IMR-90 (cell line): Measurements from ENCODE around the gene PYGB. TPM values are rescaled to one million over a fixed set of nuclear protein-coding genes. Genes with fewer than 3 reads are reported as not detected.

Experiments
- ATAC-seq: fragments of 200-7000 bp; cut with Tn5 transposase; 2 replicates; pipeline ENCODE4 v1.9.1; 2020; ENCODE audit warnings: low read depth, mild to moderate bottlenecking, moderate library complexity
- BruUV-seq: library from RNA; stranded (reverse); fragments of 400-500 nt; replicated peaks from 2 replicates; lab custom pipeline; 2021; lab: Mats Ljungman, UMichigan
- CTCF ChIA-PET: fragments of 300-600 bp; formaldehyde crosslinking; extraction: SDS; loops from one replicate; lab custom pipeline; 2021; ENCODE audit warnings: antibody characterized with exemption; lab: Yijun Ruan, JAX
- POLR2A ChIA-PET: fragments of 300-600 bp; sonication (Branson Sonifier 250); formaldehyde crosslinking; loops from one replicate; lab custom pipeline; 2022; ENCODE audit warnings: antibody characterized with exemption; ENCODE audit not compliant: unreplicated experiment; lab: Charles Lee
- DNase-seq: peaks from one replicate; pipeline ENCODE4 v3.0.0; 2013
- H2AFZ ChIP-seq: replicated peaks from 2 replicates; pipeline ENCODE3; 2013; ENCODE audit warnings: low read length, mild to moderate bottlenecking; ENCODE audit not compliant: poor library complexity
- H2AK5ac ChIP-seq: 2 replicates; pipeline ENCODE4 v1.6.1; 2013; ENCODE audit warnings: low read depth, low read length, inconsistent platforms
- H2AK9ac ChIP-seq: replicated peaks from 2 replicates; pipeline ENCODE3; 2013; ENCODE audit warnings: mild to moderate bottlenecking, low read depth, low read length, moderate library complexity; ENCODE audit not compliant: poor library complexity
- H2BK120ac ChIP-seq: 2 replicates; pipeline ENCODE4 v1.6.1; 2013; ENCODE audit warnings: low read depth, low read length, inconsistent platforms
- H2BK15ac ChIP-seq: 3 replicates; pipeline ENCODE4 v1.6.1; 2013; ENCODE audit warnings: low read depth, low read length, inconsistent platforms
- H2BK20ac ChIP-seq: 2 replicates; pipeline ENCODE4 v1.6.1; 2013; ENCODE audit warnings: low read depth, mild to moderate bottlenecking, inconsistent platforms, low read length, moderate library complexity
- H2BK5ac ChIP-seq: 2 replicates; pipeline ENCODE4 v1.6.1; 2013; ENCODE audit warnings: mild to moderate bottlenecking, low read depth, low read length, inconsistent platforms; ENCODE audit not compliant: poor library complexity, severe bottlenecking
- H3K14ac ChIP-seq: replicated peaks from 2 replicates; pipeline ENCODE4 v1.6.1; 2013; ENCODE audit warnings: low read depth, low read length, inconsistent platforms
- H3K18ac ChIP-seq: 2 replicates; pipeline ENCODE4 v1.6.1; 2013; ENCODE audit warnings: low read depth, low read length, control low read depth
- H3K23ac ChIP-seq: 2 replicates; pipeline ENCODE4 v1.6.1; 2013; ENCODE audit warnings: low read depth, low read length, inconsistent platforms
- H3K27ac ChIP-seq: 2 replicates; pipeline ENCODE4 v1.5.1; 2013; ENCODE audit warnings: mild to moderate bottlenecking, control low read depth, low read length; ENCODE audit not compliant: insufficient read depth
- H3K27me3 ChIP-seq: 2 replicates; pipeline ENCODE4 v1.6.1; 2013; ENCODE audit warnings: low read length; ENCODE audit not compliant: control insufficient read depth, insufficient read depth
- H3K36me3 ChIP-seq: 2 replicates; pipeline ENCODE4 v1.6.1; 2013; ENCODE audit warnings: low read length, mixed read lengths; ENCODE audit not compliant: control insufficient read depth, insufficient read depth
- H3K4ac ChIP-seq: 2 replicates; pipeline ENCODE4 v1.6.1; 2013; ENCODE audit warnings: low read depth, low read length, inconsistent platforms
- H3K4me1 ChIP-seq: 2 replicates; pipeline ENCODE4 v1.6.1; 2013; ENCODE audit warnings: low read length, mixed read lengths; ENCODE audit not compliant: control insufficient read depth, insufficient read depth
- H3K4me2 ChIP-seq: 2 replicates; pipeline ENCODE4 v1.6.1; 2013; ENCODE audit warnings: low read depth, mild to moderate bottlenecking, control low read depth, low read length, moderate library complexity
- H3K4me3 ChIP-seq: 2 replicates; pipeline ENCODE4 v1.5.1; 2013; ENCODE audit warnings: low read depth, mild to moderate bottlenecking, control low read depth, low read length, moderate library complexity; ENCODE audit not compliant: insufficient read depth
- H3K56ac ChIP-seq: 2 replicates; pipeline ENCODE4 v1.6.1; 2013; ENCODE audit warnings: low read length, inconsistent platforms; ENCODE audit not compliant: insufficient read depth; ENCODE audit errors: extremely low read depth
- H3K79me1 ChIP-seq, 2 experiments: 2 replicates each; pipeline ENCODE4 v1.6.1; 2013; ENCODE audit warnings: low read length in 2 of 2, inconsistent platforms in 1 of 2, low read depth in 1 of 2
- H3K9ac ChIP-seq: 2 replicates; pipeline ENCODE4 v1.6.1; 2013; ENCODE audit warnings: low read depth, low read length, control low read depth
- H3K9me1 ChIP-seq: 2 replicates; pipeline ENCODE4 v1.6.1; 2013; ENCODE audit warnings: low read length, inconsistent platforms; ENCODE audit not compliant: insufficient read depth
- H3K9me3 ChIP-seq: 2 replicates; pipeline ENCODE4 v1.6.1; 2013; ENCODE audit warnings: low read length; ENCODE audit not compliant: control insufficient read depth, insufficient read depth
- H4K20me1 ChIP-seq: 2 replicates; pipeline ENCODE4 v1.6.1; 2013; ENCODE audit warnings: low read length, inconsistent platforms; ENCODE audit not compliant: insufficient read depth
- H4K5ac ChIP-seq: 2 replicates; pipeline ENCODE4 v1.6.1; 2013; ENCODE audit warnings: mild to moderate bottlenecking, low read depth, low read length, control low read depth
- H4K8ac ChIP-seq, 2 experiments: 2 replicates each; pipeline ENCODE4 v1.6.1; 2013; ENCODE audit warnings: low read depth in 2 of 2, low read length in 2 of 2, control low read depth in 1 of 2, inconsistent platforms in 1 of 2
- H4K91ac ChIP-seq: 2 replicates; pipeline ENCODE4 v1.6.1; 2013; ENCODE audit warnings: low read depth, low read length, inconsistent platforms; ENCODE audit not compliant: insufficient read depth
- BHLHE40 ChIP-seq: fragments of 150-350 bp; IDR thresholded peaks from 2 replicates; pipeline ENCODE4 v1.6.1; 2016; ENCODE audit warnings: mild to moderate bottlenecking, low read depth, low read length
- CHD1 ChIP-seq: IDR thresholded peaks from 2 replicates; pipeline ENCODE4 v1.6.1; 2012; ENCODE audit warnings: low read depth, low read length, improper control_type of control experiment
- MAFK ChIP-seq: IDR thresholded peaks from 2 replicates; pipeline ENCODE4 v1.6.1; 2012; ENCODE audit warnings: low read depth, low read length, improper control_type of control experiment
- MAZ ChIP-seq: IDR thresholded peaks from 2 replicates; pipeline ENCODE4 v1.6.1; 2012; ENCODE audit warnings: low read depth, mild to moderate bottlenecking, low read length, improper control_type of control experiment, moderate library complexity, borderline replicate concordance
- POLR2A ChIP-seq: IDR thresholded peaks from 2 replicates; pipeline ENCODE4 v1.6.1; 2012; ENCODE audit warnings: mild to moderate bottlenecking, low read depth, low read length
- WGBS, 2 experiments: methylation state at CpG; one replicate each; pipeline versions ENCODE4 v1.1.5 to v1.1.7; 2013; ENCODE audit warnings: missing lambda C conversion rate in 2 of 2; ENCODE audit not compliant: insufficient read length in 1 of 2; ENCODE audit errors: extremely low coverage in 2 of 2; 5-methylcytosine and 5-hydroxymethylcytosine counted together
- dilution Hi-C: fragments of 300-500 bp; cut with HindIII; formaldehyde crosslinking; loops from one replicate; pipeline ENCODE4 v1.14.3; 2018; ENCODE audit warnings: low sequenced_read_pairs; ENCODE audit not compliant: unreplicated experiment
- in situ Hi-C: fragments of 300-500 bp; cut with MboI; formaldehyde crosslinking; loops from 3 replicates; pipeline ENCODE4 v1.14.3; 2019; ENCODE audit warnings: low sequenced_read_pairs, inconsistent platforms, mixed read lengths
- intact Hi-C: fragments of 100-400 bp; cut with micrococcal nuclease; formaldehyde crosslinking; loops from 2 replicates; pipeline ENCODE4 v1.10.0; 2022
- polyA plus RNA-seq, 3 experiments: library from polyadenylated mRNA; depleted of rRNA; stranded (reverse); fragments of >200 nt; gene quantifications; 2 replicates each; pipeline ENCODE4 v1.2.3, GENCODE V29; 2012; ENCODE audit warnings: low replicate concordance in 1 of 3
- total RNA-seq: library from RNA; depleted of rRNA; stranded (reverse); fragments of >200 nt; gene quantifications from 2 replicates; pipeline ENCODE4 v1.2.3, GENCODE V29; 2012
- TF ChIP-seq, protein P1 (sequence below): conservative IDR thresholded peaks from 2 replicates; pipeline ENCODE4 v1.5.1; 2012; ENCODE audit warnings: mild to moderate bottlenecking, low read depth, low read length, improper control_type of control experiment
- TF ChIP-seq, protein P2 (sequence below): fragments of 150-350 bp; IDR thresholded peaks from 2 replicates; pipeline ENCODE4 v1.6.1; 2016; ENCODE audit warnings: low read depth, mild to moderate bottlenecking, low read length, moderate library complexity, borderline replicate concordance

PYGB gene
- total and polyA plus RNA-seq, 2 of the 4 experiments (the other 2 are of a cell fraction) = 72.4 to 83.1 TPM

DNA sequence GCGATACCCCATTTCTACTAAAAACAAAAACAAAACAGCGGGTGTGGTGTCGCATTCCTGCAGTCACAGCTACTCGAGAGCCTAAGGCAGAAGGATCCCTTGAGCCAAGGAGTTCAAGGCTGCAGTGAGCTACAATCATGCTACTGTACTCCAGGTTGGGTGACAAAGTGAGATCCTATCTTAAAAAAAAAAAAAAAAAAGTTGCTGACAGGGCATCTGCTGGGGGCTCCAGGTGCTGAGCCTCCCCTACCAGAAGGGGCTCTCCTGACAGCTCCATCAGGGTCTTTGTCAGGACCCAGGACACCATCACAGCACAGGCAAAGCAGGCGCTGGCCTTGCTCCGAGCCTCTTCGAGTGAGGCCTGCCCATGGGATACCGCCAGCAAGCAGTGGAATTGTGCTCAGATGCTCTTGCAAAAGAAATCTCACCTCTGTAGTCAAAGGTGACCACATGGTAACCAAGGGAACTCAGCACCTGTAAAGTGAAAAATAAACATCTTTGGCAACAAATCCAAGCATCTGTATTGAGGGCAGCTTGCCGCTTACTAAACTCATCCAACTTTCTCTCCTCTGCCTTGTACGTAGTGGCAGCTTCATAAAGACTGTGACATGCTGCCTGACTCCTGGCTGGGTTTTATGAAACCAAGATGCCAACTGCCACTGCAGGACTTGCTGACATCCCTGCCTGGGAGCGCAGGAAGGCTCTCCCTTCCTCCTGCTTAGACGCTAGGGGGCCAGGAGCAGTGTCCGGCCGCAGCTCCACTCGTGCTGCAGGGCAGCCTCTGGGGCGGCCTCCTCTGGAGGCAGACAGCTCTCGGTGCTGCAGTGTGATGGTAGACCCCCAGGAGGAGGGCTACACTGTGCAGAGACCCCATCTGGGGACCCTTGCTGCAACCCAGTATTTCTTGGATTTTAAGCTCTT lies 66.9 kb downstream of the PYGB start:
- H3K4me1 ChIP-seq = peaks cover 21% of the 10 kb centered on the region
- no peak overlapping the region for H3K23ac ChIP-seq
- H2BK15ac ChIP-seq = no peak overlapping the region
- in situ Hi-C loops (loop anchor here (25.0 kb wide), 2 partner anchors 223 to 373 kb away; partner anchors contain the start of gene ZNF337), dilution Hi-C loops (no loop called here), intact Hi-C loops (no loop called here)
- peak overlapping the region in 1 of 2 experiments; percentile 12; a peak in 1 of 4 replicates for H4K8ac ChIP-seq
- no peak overlapping the region for H3K4me3 ChIP-seq
- H2BK20ac ChIP-seq = 0 out of 2 replicates have a peak overlapping the region, but pooled peaks have one; percentile 9
- peaks cover 15 to 61% of the 10 kb centered on the region in 2 experiments; a peak in 3 of 4 replicates for H3K79me1 ChIP-seq
- H3K27ac ChIP-seq = no peak overlapping the region
- 0 out of 2 replicates have a peak overlapping the region, but pooled peaks have one; percentile 20 for H4K91ac ChIP-seq
- BruUV-seq = no TSS peak
- no peaks in the 10 kb centered on the region for H3K9me3 ChIP-seq
- H3K9ac ChIP-seq = no peak overlapping the region
- H2BK120ac ChIP-seq = no peak overlapping the region; the same call in 1 of the 2 replicates
- no peak overlapping the region for H2BK5ac ChIP-seq
- no peaks in the 10 kb centered on the region for H3K27me3 ChIP-seq
- ATAC-seq (no peak), DNase-seq (no peak)
- H2AK9ac ChIP-seq = peak overlapping the region; percentile 4
- H3K18ac ChIP-seq = no peak overlapping the region
- TF ChIP-seq CHD1 (no peak), MAFK (0 out of 2 replicates have a peak, but pooled peaks have one; percentile 9), POLR2A (no peak), BHLHE40 (no peak), MAZ (no peak)
- TF ChIP-seq, protein P1, sequence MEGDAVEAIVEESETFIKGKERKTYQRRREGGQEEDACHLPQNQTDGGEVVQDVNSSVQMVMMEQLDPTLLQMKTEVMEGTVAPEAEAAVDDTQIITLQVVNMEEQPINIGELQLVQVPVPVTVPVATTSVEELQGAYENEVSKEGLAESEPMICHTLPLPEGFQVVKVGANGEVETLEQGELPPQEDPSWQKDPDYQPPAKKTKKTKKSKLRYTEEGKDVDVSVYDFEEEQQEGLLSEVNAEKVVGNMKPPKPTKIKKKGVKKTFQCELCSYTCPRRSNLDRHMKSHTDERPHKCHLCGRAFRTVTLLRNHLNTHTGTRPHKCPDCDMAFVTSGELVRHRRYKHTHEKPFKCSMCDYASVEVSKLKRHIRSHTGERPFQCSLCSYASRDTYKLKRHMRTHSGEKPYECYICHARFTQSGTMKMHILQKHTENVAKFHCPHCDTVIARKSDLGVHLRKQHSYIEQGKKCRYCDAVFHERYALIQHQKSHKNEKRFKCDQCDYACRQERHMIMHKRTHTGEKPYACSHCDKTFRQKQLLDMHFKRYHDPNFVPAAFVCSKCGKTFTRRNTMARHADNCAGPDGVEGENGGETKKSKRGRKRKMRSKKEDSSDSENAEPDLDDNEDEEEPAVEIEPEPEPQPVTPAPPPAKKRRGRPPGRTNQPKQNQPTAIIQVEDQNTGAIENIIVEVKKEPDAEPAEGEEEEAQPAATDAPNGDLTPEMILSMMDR = no peak
- TF ChIP-seq, protein P2, sequence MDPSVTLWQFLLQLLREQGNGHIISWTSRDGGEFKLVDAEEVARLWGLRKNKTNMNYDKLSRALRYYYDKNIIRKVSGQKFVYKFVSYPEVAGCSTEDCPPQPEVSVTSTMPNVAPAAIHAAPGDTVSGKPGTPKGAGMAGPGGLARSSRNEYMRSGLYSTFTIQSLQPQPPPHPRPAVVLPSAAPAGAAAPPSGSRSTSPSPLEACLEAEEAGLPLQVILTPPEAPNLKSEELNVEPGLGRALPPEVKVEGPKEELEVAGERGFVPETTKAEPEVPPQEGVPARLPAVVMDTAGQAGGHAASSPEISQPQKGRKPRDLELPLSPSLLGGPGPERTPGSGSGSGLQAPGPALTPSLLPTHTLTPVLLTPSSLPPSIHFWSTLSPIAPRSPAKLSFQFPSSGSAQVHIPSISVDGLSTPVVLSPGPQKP = no peak
- H3K56ac ChIP-seq = no peak overlapping the region
- peak overlapping the region; percentile 16 for H2AFZ ChIP-seq
- H3K14ac ChIP-seq = no peak overlapping the region
- H3K4ac ChIP-seq = peak overlapping the region; percentile 11
- peaks cover 4% of the 10 kb centered on the region for H3K36me3 ChIP-seq
- H4K20me1 ChIP-seq = no peaks in the 10 kb centered on the region; the same call in 1 of the 2 replicates
- WGBS, 2 experiments = 95% methylated on average over 3 of the region's 17 CpGs; no CpG with 5 or more reads in 1 of the 2 experiments
- H3K4me2 ChIP-seq = no peak overlapping the region
- peak overlapping the region; percentile 20; the same call in 1 of the 2 replicates for H2AK5ac ChIP-seq
- ChIA-PET POLR2A (no interaction called here), CTCF (interaction anchor here (0.7 to 1.5 kb wide), 2 partner anchors 21 to 92 kb away, joined by 4 to 5 read pairs; partner anchors contain the start of gene GINS1)
- H3K9me1 ChIP-seq = peaks cover 20% of the 10 kb centered on the region
- no peak overlapping the region for H4K5ac ChIP-seq
